PC-3 (cell line): ENCODE data around the gene PDE6C.

Source experiments
- CTCF ChIP-seq: fragments of 300-600 bp; sonication (generic); conservative IDR thresholded peaks from 2 replicates; pipeline ENCODE4 v1.5.1; 2017; ENCODE audit warnings: antibody characterized with exemption, low read depth, mild to moderate bottlenecking, low read length
- EZH2 ChIP-seq: fragments of 300-600 bp; sonication (generic); IDR thresholded peaks from one replicate; pipeline ENCODE4 v1.6.1; 2017; ENCODE audit warnings: antibody characterized with exemption, mild to moderate bottlenecking, low read length; ENCODE audit not compliant: unreplicated experiment
- EZH2phosphoT487 ChIP-seq: fragments of 300-600 bp; sonication (generic); IDR thresholded peaks from 2 replicates; pipeline ENCODE4 v1.6.1; 2018; ENCODE audit warnings: mild to moderate bottlenecking, antibody characterized with exemption, low read length, borderline replicate concordance

GRCh38 chr10:93598157-93598556 is 14.2 kb upstream of the PDE6C start:
- no peak for TF ChIP-seq CTCF
- no peak for TF ChIP-seq EZH2
- no peak for TF ChIP-seq EZH2phosphoT487
